Tibial nerve (tissue), 4 donors: ENCODE results near the gene AKAP17A. TPM values are rescaled to one million over a fixed set of nuclear protein-coding genes. Genes with fewer than 3 reads are reported as not detected.
"Not testable (repeated sequence)": the region's sequence is repeated elsewhere in the genome, so short reads cannot be mapped to it uniquely, and the experiment has no call there.

Experiments used
- DNase-seq, 2 donors: peaks; one replicate each; pipeline ENCODE4 v3.0.0-alpha.2; 2019; ENCODE audit warnings: low spot score in 2 of 2
- H3K27ac ChIP-seq, 4 donors: fragments of 200-600 bp; sonication (generic) in 3 of 4; one replicate each; pipeline ENCODE4 v1.5.1; 2017 to 2019; ENCODE audit warnings: mild to moderate bottlenecking in 1 of 4
- H3K27me3 ChIP-seq, 2 donors: fragments of 200-600 bp; sonication (generic) in 1 of 2; one replicate each; pipeline versions ENCODE4 v1.5.1 to v1.6.0; 2017 to 2019
- H3K36me3 ChIP-seq, 3 donors: fragments of 200-600 bp; sonication (generic); one replicate each; pipeline ENCODE4 v1.5.1; 2018 to 2019
- H3K4me1 ChIP-seq, 4 donors: fragments of 200-600 bp; sonication (generic) in 3 of 4; one replicate each; pipeline ENCODE4 v1.5.1; 2017 to 2019
- H3K4me3 ChIP-seq, 4 donors: fragments of 200-600 bp; sonication (generic) in 3 of 4; one replicate each; pipeline ENCODE4 v1.5.1; 2017 to 2019; ENCODE audit warnings: mild to moderate bottlenecking in 1 of 4, moderate library complexity in 1 of 4
- H3K9me3 ChIP-seq, 4 donors: fragments of 200-600 bp; sonication (generic) in 3 of 4; one replicate each; pipeline ENCODE4 v1.5.1; 2017 to 2019
- CTCF ChIP-seq, 5 experiments: fragments of 200-600 bp in 3 of 5; fragments of 450-650 bp in 2 of 5; sonication (generic) in 3 of 5; IDR thresholded peaks; one replicate each; pipeline ENCODE4 v1.5.1; 2016 to 2019; ENCODE audit warnings: antibody characterized with exemption in 5 of 5, mild to moderate bottlenecking in 3 of 5, moderate library complexity in 2 of 5
- EP300 ChIP-seq, 2 donors: sonication (generic); formaldehyde crosslinking; IDR thresholded peaks; one replicate each; pipeline ENCODE4 v1.6.1; 2017; ENCODE audit warnings: antibody characterized with exemption in 2 of 2, mild to moderate bottlenecking in 1 of 2
- POLR2A ChIP-seq, 2 donors: fragments of 450-650 bp; IDR thresholded peaks; one replicate each; pipeline ENCODE4 v1.6.1; 2017; ENCODE audit warnings: antibody characterized with exemption in 2 of 2, mild to moderate bottlenecking in 2 of 2, moderate library complexity in 2 of 2
- WGBS, 2 donors: methylation state at CpG; one replicate each; pipeline ENCODE4 v1.1.5; 2018; 5-methylcytosine and 5-hydroxymethylcytosine counted together
- total RNA-seq, 4 donors: library from RNA; depleted of rRNA; stranded (reverse); fragments of >200 nt; gene quantifications; one replicate each; pipeline ENCODE4 v1.1.0, GENCODE V29; 2016

AKAP17A gene
- total RNA-seq, 4 donors from 2014 or later, result 58.3 to 139 (median 72.6) TPM

- H3K4me3 ChIP-seq, result no peak overlapping the region
Measured at GRCh38 chrX:1564750-1565683, 26.4 kb upstream of the AKAP17A start.

DNA sequence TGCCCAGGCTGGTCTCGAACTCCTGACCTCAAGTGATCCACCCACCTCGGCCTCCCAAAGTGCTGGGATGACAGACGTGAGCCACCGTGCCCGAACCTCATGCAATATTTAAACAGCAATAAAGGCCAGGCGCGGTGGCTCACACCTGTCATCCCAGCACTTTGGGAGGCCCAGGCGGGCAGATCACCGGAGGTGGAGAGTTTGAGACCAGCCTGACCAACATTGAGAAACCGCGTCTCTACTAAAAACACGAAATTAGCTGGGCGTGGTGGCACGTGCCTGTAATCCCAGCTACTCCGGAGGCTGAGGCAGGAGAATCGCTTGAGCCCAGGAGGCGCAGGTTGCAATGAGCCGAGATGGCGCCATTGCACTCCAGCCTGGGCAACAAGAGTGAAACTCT, 17.2 kb upstream of the AKAP17A start:
- not testable (repeated sequence) for H3K36me3 ChIP-seq, H3K27me3 ChIP-seq, H3K4me1 ChIP-seq, DNase-seq, H3K9me3 ChIP-seq, H3K4me3 ChIP-seq, H3K27ac ChIP-seq
- 91 to 93% methylated on average over 19 of the region's 19 CpGs for WGBS, 2 donors

More at GRCh38 chrX:1564750-1565683, 26.4 kb upstream of the AKAP17A start:
- Histone ChIP-seq H3K27ac (no peak overlapping the region), H3K9me3 (no peaks in the 10 kb centered on the region), H3K27me3 (no peaks in the 10 kb centered on the region), H3K4me1 (no peaks in the 10 kb centered on the region), H3K36me3 (no peaks in the 10 kb centered on the region)
- DNase-seq, result no peak
- WGBS, 2 donors, result 44 to 49% methylated on average over 10 of the region's 10 CpGs
- TF ChIP-seq EP300 (IDR thresholded peaks at IDR 0.05), result no peak
- no peak for TF ChIP-seq CTCF (IDR thresholded peaks at IDR 0.05)
- no peak for TF ChIP-seq POLR2A (IDR thresholded peaks at IDR 0.05)

DNA sequence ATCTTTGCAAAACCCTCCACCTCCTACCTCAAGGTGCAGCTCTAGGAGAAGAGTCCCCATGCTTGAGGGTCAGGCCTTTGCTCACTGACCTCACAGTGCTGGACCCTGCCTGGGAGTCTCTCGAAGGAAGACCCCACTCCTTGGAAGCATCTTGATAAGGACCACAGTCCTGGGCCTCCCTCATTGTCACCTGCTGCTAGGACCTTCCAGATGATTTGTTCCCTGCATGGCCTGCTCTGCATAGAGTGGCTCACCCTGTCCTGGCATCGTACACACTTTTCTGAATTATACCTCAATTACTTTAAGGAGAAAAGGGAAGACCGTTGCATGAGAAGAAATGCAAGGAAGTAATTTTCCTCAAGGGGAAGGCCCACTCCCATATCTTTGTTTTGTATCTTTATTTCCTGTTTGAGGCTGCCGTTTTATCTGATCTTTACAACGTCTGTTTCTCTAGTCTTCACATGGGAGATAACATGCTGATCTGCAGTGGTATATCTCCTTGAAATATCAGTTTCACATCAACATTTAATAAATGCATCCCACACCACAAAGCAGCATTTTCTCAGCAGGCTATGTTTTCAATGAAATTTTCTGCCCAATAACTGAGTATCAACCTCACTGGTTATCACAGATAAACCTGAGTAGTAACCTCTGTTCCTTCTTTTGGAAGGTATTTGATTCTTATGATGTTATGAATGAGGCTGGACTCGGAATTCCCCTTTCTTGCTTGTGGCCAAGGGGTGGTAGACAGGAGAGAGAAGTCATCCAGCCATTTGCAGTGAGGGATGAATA, 15.0 kb upstream of the AKAP17A start:
- 74 to 79% methylated on average over 6 of the region's 6 CpGs for WGBS, 2 donors
- H3K9me3 ChIP-seq, result no peaks in the 10 kb centered on the region
- H3K4me1 ChIP-seq, result no peaks in the 10 kb centered on the region
- no peak overlapping the region for H3K27ac ChIP-seq
- DNase-seq, result no peak
- no peaks in the 10 kb centered on the region for H3K27me3 ChIP-seq
- H3K4me3 ChIP-seq, result no peak overlapping the region
- TF ChIP-seq EP300 (IDR thresholded peaks at IDR 0.05) (no peak), CTCF (IDR thresholded peaks at IDR 0.05) (no peak), POLR2A (IDR thresholded peaks at IDR 0.05) (no peak)
- H3K36me3 ChIP-seq, result no peaks in the 10 kb centered on the region

DNA sequence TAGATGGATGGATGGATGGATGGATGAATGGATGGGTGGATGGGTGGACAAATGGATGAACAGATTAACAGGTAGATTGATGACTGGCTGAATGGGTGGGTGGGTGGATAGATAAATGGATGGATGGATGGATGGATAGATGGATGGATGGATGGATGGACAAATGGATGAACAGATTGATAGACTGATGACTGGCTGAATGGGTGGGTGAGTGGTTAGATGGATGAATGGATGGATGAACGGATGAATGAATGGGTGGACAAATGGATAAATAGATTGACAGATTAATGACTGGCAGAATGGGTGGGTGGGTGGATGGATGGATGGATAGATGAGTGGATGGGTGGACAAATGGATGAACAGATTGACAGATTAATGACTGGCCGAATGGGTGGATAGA, 13.6 kb upstream of the AKAP17A start:
- TF ChIP-seq EP300 (IDR thresholded peaks at IDR 0.05) (no peak), CTCF (IDR thresholded peaks at IDR 0.05) (no peak), POLR2A (IDR thresholded peaks at IDR 0.05) (no peak)
- Histone ChIP-seq H3K9me3 (no peaks in the 10 kb centered on the region), H3K36me3 (no peaks in the 10 kb centered on the region), H3K27ac (no peak overlapping the region), H3K27me3 (no peaks in the 10 kb centered on the region), H3K4me1 (no peaks in the 10 kb centered on the region), H3K4me3 (no peak overlapping the region)
- DNase-seq, result no peak
- WGBS, 2 donors, result 51 to 66% methylated on average over 2 of the region's 2 CpGs

- WGBS, 2 donors, result 73% methylated on average over 6 of the region's 6 CpGs
- TF ChIP-seq CTCF (IDR thresholded peaks at IDR 0.05) (no peak), POLR2A (IDR thresholded peaks at IDR 0.05) (no peak), EP300 (IDR thresholded peaks at IDR 0.05) (no peak)
- H3K4me3 ChIP-seq, result no peak overlapping the region
- no peak for DNase-seq
- no peaks in the 10 kb centered on the region for H3K27me3 ChIP-seq
- H3K9me3 ChIP-seq, result no peaks in the 10 kb centered on the region
- no peaks in the 10 kb centered on the region for H3K4me1 ChIP-seq
- H3K27ac ChIP-seq, result no peak overlapping the region
- no peaks in the 10 kb centered on the region for H3K36me3 ChIP-seq
Measured at GRCh38 chrX:1578511-1579173, 12.8 kb upstream of the AKAP17A start.
